GM18951 (cell line): ENCODE results near the gene KLF5.

Experiments used
- POLR2A ChIP-seq: IDR thresholded peaks from 4 replicates; pipeline ENCODE4 v1.6.1; 2011; ENCODE audit warnings: mild to moderate bottlenecking; ENCODE audit not compliant: insufficient read length, insufficient read depth; ENCODE audit errors: extremely low read depth
- in situ Hi-C: fragments of 300-500 bp; cut with MboI; formaldehyde crosslinking; loops from one replicate; pipeline ENCODE4 v1.12.0; 2022; ENCODE audit warnings: low sequenced_read_pairs, mixed read lengths, inconsistent platforms; ENCODE audit not compliant: unreplicated experiment

The KLF5 gene

GRCh38 chr13:73065665-73066340, 7.0 kb downstream of the KLF5 start:
- no peak for TF ChIP-seq POLR2A
- in situ Hi-C loops: no loop called here

- no peak for TF ChIP-seq POLR2A
- in situ Hi-C loops: no loop called here
These were observed 10.5 kb downstream of the KLF5 start for GRCh38 chr13:73069206-73069805.

GRCh38 chr13:73070451-73071098, 11.8 kb downstream of the KLF5 start:
- no peak for TF ChIP-seq POLR2A
- in situ Hi-C loops: no loop called here

DNA sequence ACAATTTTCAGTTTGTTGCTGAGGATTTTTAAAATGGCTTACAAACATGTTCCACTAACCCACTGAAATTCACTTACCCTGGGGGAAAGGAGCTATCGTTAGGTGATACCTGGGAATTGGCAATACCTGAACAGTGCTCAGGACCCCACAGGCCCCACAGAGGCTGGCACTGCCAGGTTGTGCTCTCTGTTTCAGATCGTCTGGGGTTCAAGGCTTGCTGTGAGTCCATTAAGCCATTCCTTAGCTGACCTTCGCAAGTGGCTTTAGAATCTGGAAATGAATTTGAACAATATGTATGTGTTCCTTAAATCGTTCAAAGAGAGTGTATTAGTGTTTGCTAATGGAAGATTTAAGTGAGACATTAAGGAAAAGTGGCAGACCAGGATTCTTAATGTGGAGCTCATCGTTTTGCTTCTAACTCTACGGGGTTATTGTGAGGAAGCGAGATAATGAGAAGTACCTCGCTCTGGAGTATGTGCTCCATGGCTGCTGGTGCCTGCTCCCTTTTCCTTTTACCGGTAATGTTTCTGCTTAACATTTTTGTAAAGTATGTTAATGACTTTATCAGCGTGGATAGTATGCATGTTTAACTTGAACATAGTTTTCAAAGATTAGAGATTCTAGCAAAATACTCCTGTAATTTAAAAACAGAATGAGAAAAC, 13.6 kb downstream of the KLF5 start:
- no peak for TF ChIP-seq POLR2A
- in situ Hi-C loops: no loop called here

GRCh38 chr13:73073050-73073449, 14.2 kb downstream of the KLF5 start:
- TF ChIP-seq POLR2A: no peak
- in situ Hi-C loops: no loop called here

GRCh38 chr13:73074014-73074413, 15.2 kb downstream of the KLF5 start:
- in situ Hi-C loops: no loop called here
- no peak for TF ChIP-seq POLR2A

DNA sequence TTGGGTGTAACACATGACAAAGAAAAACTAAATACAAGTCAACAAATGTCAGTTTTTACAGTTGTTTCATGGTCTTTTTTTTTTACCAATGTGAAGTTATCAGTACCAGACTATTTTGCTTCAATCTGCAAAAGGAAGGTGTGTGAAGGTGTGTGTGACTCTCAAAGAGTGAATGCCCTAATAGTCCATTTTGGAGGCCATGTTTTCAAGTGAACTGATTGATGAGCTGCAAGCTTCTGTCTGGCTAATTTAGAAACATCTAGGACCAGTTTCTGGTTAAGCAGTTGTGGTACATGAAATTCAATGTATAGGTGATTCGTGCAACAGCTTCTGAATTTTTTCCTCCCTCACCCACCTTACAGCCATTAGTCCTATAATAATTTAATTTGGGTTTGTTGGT, 16.1 kb downstream of the KLF5 start:
- no peak for TF ChIP-seq POLR2A
- in situ Hi-C loops: no loop called here

GRCh38 chr13:73075546-73075945, 16.7 kb downstream of the KLF5 start:
- TF ChIP-seq POLR2A: no peak
- in situ Hi-C loops: no loop called here

- in situ Hi-C loops: no loop called here
- TF ChIP-seq POLR2A: no peak
These were observed 17.1 kb downstream of the KLF5 start for GRCh38 chr13:73075954-73076353.

- in situ Hi-C loops: no loop called here
- no peak for TF ChIP-seq POLR2A
These were observed 19.1 kb downstream of the KLF5 start for GRCh38 chr13:73077865-73078264.

DNA sequence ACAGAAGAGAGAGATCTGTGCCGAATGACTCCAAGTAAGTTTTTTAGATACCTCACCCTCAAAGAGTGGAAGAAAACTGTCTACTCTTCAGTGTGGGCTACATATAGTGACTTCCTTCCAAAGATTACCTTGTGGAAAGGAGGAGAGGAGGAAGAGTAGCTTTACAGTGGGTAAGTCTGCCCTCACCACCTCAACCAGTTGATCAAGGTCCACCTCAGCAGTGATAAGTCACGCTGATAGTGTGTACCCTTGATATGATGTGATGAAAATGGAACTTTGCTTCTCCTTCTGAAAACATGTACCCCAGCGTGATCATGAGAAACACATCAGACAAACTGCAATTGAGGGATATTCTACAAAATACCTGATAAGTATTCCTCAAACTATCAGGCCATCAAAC, 20.6 kb downstream of the KLF5 start:
- TF ChIP-seq POLR2A: no peak
- in situ Hi-C loops: no loop called here

DNA sequence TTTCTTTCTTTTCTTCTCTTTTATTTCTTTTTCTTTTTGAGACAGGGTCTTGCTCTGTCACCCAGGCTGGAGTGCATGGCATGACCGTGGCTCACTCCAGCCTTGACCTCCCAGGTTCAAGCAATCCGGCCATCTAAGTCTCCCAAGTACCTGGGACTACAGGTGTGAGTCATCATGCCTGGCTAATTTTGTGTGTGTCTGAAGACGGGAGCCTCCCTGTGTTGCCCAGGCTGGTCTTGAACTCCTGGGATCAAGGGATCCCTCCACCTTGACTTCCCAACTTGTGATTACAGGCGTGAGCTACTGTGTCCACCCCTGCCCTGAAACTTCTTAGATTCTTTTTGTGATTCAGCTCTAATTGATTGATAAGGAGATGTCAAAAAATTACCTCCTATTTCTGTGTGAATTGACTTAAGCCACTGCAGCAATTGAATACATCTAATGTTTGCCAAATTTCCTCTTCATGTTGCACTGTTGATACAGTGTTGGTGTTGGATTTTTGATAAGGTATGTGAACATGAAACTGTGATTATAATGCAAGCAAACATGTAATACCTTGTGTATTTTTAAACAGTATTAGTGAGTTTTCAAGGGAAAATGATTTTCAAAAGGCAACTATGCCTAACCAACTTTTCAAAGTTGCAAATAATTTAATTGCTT, 22.6 kb downstream of the KLF5 start:
- in situ Hi-C loops: no loop called here
- no peak for TF ChIP-seq POLR2A

DNA sequence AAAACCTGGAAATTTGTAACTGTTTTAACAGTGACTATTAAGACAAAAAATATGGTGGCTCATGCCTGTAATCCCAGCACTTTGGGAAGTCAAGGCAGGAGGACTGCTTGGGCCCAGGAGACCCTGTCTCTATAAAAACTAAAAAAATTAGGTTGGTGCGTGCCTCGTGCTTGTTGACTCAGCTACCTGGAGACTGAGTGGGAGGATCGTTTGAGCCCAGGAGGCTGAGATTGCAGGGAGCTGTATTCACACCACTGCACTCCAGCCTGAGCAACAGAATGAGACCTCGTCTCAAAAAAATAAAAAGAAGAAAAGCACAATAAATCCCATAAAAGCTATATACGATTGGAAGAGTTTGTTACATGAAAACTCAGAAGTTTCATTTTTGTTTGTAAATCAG, 23.7 kb downstream of the KLF5 start:
- in situ Hi-C loops: no loop called here
- no peak for TF ChIP-seq POLR2A

- TF ChIP-seq POLR2A: no peak
- in situ Hi-C loops: no loop called here
These were observed 24.1 kb downstream of the KLF5 start for GRCh38 chr13:73082895-73083294.
